HEK293 (cell line): ENCODE results near the gene AIFM3.

Experiments used
- CTCF ChIA-PET: fragments of 350-600 bp; formaldehyde crosslinking; extraction: SDS; loops from one replicate; lab custom pipeline; 2021; ENCODE audit warnings: antibody characterized with exemption; lab: Yijun Ruan, JAX
- POLR2A ChIA-PET: fragments of 300-600 bp; formaldehyde crosslinking; extraction: SDS; loops from one replicate; lab custom pipeline; 2020; ENCODE audit warnings: antibody characterized with exemption, inconsistent platforms; lab: Yijun Ruan, JAX
- H3K27ac ChIP-seq: fragments of 200-500 bp; sonication (Bioruptor generic); 2 replicates; pipeline ENCODE4 v1.5.1; 2014; ENCODE audit warnings: low read depth, low read length, control low read depth, inconsistent platforms; ENCODE audit errors: extremely low read depth
- H3K36me3 ChIP-seq, 2 experiments: fragments of 200-500 bp in 1 of 2; sonication (Bioruptor generic) in 1 of 2; 1 replicate in 1 of 2; 2 replicates in 1 of 2; pipeline ENCODE4 v1.5.1; 2014 to 2017; ENCODE audit warnings: inconsistent platforms in 2 of 2, low read length in 2 of 2; ENCODE audit not compliant: control insufficient read depth in 2 of 2, insufficient read depth in 1 of 2
- H3K4me1 ChIP-seq: fragments of 200-500 bp; sonication (Bioruptor generic); 2 replicates; pipeline ENCODE4 v1.5.1; 2014; ENCODE audit warnings: mild to moderate bottlenecking, low read length, inconsistent platforms; ENCODE audit not compliant: control insufficient read depth, insufficient read depth
- H3K4me3 ChIP-seq: 2 replicates; pipeline ENCODE4 v1.5.1; 2011; ENCODE audit warnings: low read depth, mild to moderate bottlenecking, control low read depth, low read length, moderate library complexity
- H3K9me3 ChIP-seq: fragments of 200-500 bp; sonication (Bioruptor generic); 2 replicates; pipeline ENCODE4 v1.5.1; 2014; ENCODE audit warnings: low read depth, low read length, inconsistent platforms; ENCODE audit not compliant: control insufficient read depth, insufficient read depth
- GLIS1 ChIP-seq: fragments of 450-650 bp; formaldehyde crosslinking; IDR thresholded peaks from 2 replicates; pipeline ENCODE4 v1.5.1; 2016; ENCODE audit warnings: missing biosample characterization, missing genetic modification characterization
- OSR2 ChIP-seq: fragments of 450-650 bp; formaldehyde crosslinking; IDR thresholded peaks from 2 replicates; pipeline ENCODE4 v1.5.1; 2016; ENCODE audit warnings: missing biosample characterization, missing genetic modification characterization
- REST ChIP-seq: fragments of 450-650 bp; formaldehyde crosslinking; IDR thresholded peaks from 2 replicates; pipeline ENCODE4 v1.5.1; 2016; ENCODE audit warnings: missing biosample characterization, missing genetic modification characterization
- ZFP41 ChIP-seq: fragments of 450-650 bp; formaldehyde crosslinking; IDR thresholded peaks from 2 replicates; pipeline ENCODE4 v1.5.1; 2016; ENCODE audit warnings: missing biosample characterization, missing genetic modification characterization, borderline replicate concordance
- ZFP69B ChIP-seq: fragments of 450-650 bp; formaldehyde crosslinking; IDR thresholded peaks from 2 replicates; pipeline ENCODE4 v1.5.1; 2016; ENCODE audit warnings: missing biosample characterization, missing genetic modification characterization
- ZNF114 ChIP-seq: fragments of 450-650 bp; formaldehyde crosslinking; IDR thresholded peaks from 2 replicates; pipeline ENCODE4 v1.5.0; 2017; ENCODE audit warnings: missing biosample characterization, missing genetic modification characterization
- ZNF157 ChIP-seq: fragments of 450-650 bp; formaldehyde crosslinking; IDR thresholded peaks from 2 replicates; pipeline ENCODE4 v1.5.1; 2016; ENCODE audit warnings: missing biosample characterization, missing genetic modification characterization
- ZNF169 ChIP-seq: fragments of 450-650 bp; formaldehyde crosslinking; IDR thresholded peaks from 2 replicates; pipeline ENCODE4 v1.5.1; 2016; ENCODE audit warnings: missing biosample characterization, missing genetic modification characterization
- ZNF2 ChIP-seq: fragments of 450-650 bp; formaldehyde crosslinking; IDR thresholded peaks from 2 replicates; pipeline ENCODE4 v1.5.1; 2016; ENCODE audit warnings: missing biosample characterization, missing genetic modification characterization
- ZNF214 ChIP-seq: fragments of 450-650 bp; formaldehyde crosslinking; IDR thresholded peaks from 2 replicates; pipeline ENCODE4 v1.5.1; 2017; ENCODE audit warnings: missing biosample characterization, mild to moderate bottlenecking, missing genetic modification characterization, borderline replicate concordance
- ZNF26 ChIP-seq: fragments of 450-650 bp; formaldehyde crosslinking; IDR thresholded peaks from 2 replicates; pipeline ENCODE4 v1.5.1; 2016; ENCODE audit warnings: missing biosample characterization, missing genetic modification characterization
- ZNF292 ChIP-seq: fragments of 450-650 bp; formaldehyde crosslinking; IDR thresholded peaks from 2 replicates; pipeline ENCODE4 v1.5.1; 2016; ENCODE audit warnings: low read depth, missing biosample characterization, missing genetic modification characterization, borderline replicate concordance
- ZNF350 ChIP-seq: fragments of 450-650 bp; formaldehyde crosslinking; IDR thresholded peaks from 2 replicates; pipeline ENCODE4 v1.5.0; 2017; ENCODE audit warnings: missing biosample characterization, mild to moderate bottlenecking, missing genetic modification characterization
- ZNF521 ChIP-seq: fragments of 450-650 bp; formaldehyde crosslinking; IDR thresholded peaks from 2 replicates; pipeline ENCODE4 v1.5.1; 2017; ENCODE audit warnings: missing biosample characterization, mild to moderate bottlenecking, missing genetic modification characterization
- ZNF707 ChIP-seq: fragments of 450-650 bp; formaldehyde crosslinking; IDR thresholded peaks from 2 replicates; pipeline ENCODE4 v1.5.1; 2016; ENCODE audit warnings: missing biosample characterization, missing genetic modification characterization
- ZNF747 ChIP-seq: fragments of 450-650 bp; formaldehyde crosslinking; IDR thresholded peaks from 2 replicates; pipeline ENCODE4 v1.5.1; 2016; ENCODE audit warnings: missing biosample characterization, missing genetic modification characterization
- ZNF830 ChIP-seq: fragments of 450-650 bp; IDR thresholded peaks from 2 replicates; pipeline ENCODE4 v1.5.0; 2018; ENCODE audit warnings: missing biosample characterization, missing genetic modification characterization, low read depth, mild to moderate bottlenecking, moderate library complexity
- ZNF843 ChIP-seq: fragments of 450-650 bp; formaldehyde crosslinking; IDR thresholded peaks from 2 replicates; pipeline ENCODE4 v1.5.1; 2016; ENCODE audit warnings: missing biosample characterization, missing genetic modification characterization
- TF ChIP-seq, protein P1 (sequence below): fragments of 450-650 bp; formaldehyde crosslinking; IDR thresholded peaks from 2 replicates; pipeline ENCODE4 v1.5.1; 2016; ENCODE audit warnings: missing biosample characterization, missing genetic modification characterization

AIFM3 gene

DNA sequence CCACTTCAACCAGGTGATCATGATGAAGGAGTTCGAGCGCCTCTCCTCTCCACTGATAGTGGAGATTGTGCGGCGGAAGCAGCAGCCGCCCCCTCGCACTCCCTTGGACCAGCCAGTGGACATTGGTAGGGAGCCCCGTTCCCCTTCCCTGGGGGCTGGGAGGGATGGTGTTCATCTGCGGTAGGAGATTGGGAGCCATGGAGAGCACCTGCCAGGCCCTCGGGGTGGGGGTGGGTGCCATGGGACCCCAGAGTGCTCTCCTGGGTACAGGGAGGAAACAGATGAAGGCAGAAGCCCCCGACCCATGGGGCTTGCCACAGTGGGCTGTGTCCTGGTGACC is 27.8 kb downstream of the AIFM3 start (continued):
- TF ChIP-seq ZNF169 (no peak), ZNF350 (tag by site-specific recombination) (no peak), GLIS1 (no peak), ZNF292 (tag by site-specific recombination) (no peak)

DNA sequence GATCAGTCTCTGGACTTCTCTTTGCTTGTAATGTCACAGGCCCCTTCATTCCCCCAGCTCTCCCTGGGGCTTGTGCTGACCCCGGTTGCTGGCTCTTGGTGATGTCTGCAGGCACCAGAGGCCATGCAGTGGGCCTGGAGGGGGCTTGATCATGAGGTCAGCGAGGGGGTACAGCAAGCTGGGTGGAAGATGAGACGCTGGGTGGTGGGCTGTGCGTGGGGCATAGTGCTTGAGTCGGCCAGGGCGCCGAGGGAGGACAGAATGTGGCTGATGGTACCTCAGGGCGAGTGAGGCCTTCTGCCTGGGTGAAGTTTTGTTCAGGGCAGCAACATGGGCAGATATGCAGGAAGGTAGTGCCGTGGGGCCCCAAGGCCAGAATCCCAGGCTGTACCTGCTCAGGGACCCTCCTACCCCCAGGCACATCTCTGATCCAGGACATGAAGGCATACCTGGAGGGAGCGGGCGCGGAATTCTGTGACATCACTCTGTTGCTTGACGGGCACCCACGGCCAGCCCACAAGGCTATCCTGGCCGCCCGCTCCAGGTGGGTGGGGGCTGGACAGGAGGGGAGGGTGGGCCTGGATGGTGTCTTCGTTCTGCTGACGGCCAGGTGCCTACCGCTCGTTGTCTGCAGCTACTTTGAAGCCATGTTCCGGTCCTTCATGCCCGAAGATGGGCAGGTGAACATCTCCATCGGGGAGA is 28.4 kb downstream of the AIFM3 start:
- CTCF ChIA-PET = no interaction called here

More for the DNA sequence above, 28.4 kb downstream of the AIFM3 start:
- POLR2A ChIA-PET = interaction anchor here (0.5 to 3.0 kb wide), 2 partner anchors 9 to 13 kb away, joined by 4 to 13 read pairs; partner anchors contain the start of gene LZTR1
- Histone ChIP-seq H3K27ac (no peak overlapping the region), H3K9me3 (no peaks in the 10 kb centered on the region), H3K4me3 (no peak overlapping the region), H3K4me1 (no peaks in the 10 kb centered on the region)
- no peak for TF ChIP-seq ZFP69B
- no peak for TF ChIP-seq ZNF707 (tag by site-specific recombination)
- TF ChIP-seq ZNF114 (tag by site-specific recombination) = no peak
- TF ChIP-seq ZNF157 (tag by site-specific recombination) = no peak
- TF ChIP-seq, protein P1, sequence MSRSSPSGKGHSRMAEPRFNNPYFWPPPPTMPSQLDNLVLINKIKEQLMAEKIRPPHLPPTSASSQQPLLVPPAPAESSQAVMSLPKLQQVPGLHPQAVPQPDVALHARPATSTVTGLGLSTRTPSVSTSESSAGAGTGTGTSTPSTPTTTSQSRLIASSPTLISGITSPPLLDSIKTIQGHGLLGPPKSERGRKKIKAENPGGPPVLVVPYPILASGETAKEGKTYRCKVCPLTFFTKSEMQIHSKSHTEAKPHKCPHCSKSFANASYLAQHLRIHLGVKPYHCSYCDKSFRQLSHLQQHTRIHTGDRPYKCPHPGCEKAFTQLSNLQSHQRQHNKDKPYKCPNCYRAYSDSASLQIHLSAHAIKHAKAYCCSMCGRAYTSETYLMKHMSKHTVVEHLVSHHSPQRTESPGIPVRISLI (tag by site-specific recombination) = no peak
- TF ChIP-seq ZNF521 (tag by site-specific recombination) = no peak
- no peak for TF ChIP-seq REST
- TF ChIP-seq ZFP41 = no peak
- TF ChIP-seq ZNF214 = no peak
- TF ChIP-seq OSR2 = no peak
- TF ChIP-seq ZNF26 = no peak
- TF ChIP-seq ZNF2 (tag by site-specific recombination) = no peak
- TF ChIP-seq ZNF843 (tag by site-specific recombination) = no peak
- TF ChIP-seq ZNF747 (tag by site-specific recombination) = no peak
- no peak for TF ChIP-seq ZNF830 (tag by site-specific recombination)
- TF ChIP-seq, all 188 proteins: peak for 0
- H3K36me3 ChIP-seq = peaks cover 0 to 98% of the 10 kb centered on the region in 2 experiments; a peak in 1 of 3 replicates
